Measurements from ENCODE around the gene ITGA11. TPM values are rescaled to one million over a fixed set of nuclear protein-coding genes. Genes with fewer than 3 reads are reported as not detected.

Gene ITGA11
- total and polyA plus RNA-seq, 2 of the 13 experiments (the other 11 are each of a cell fraction or from before 2014, with no cell fraction given) = not detected

DNA sequence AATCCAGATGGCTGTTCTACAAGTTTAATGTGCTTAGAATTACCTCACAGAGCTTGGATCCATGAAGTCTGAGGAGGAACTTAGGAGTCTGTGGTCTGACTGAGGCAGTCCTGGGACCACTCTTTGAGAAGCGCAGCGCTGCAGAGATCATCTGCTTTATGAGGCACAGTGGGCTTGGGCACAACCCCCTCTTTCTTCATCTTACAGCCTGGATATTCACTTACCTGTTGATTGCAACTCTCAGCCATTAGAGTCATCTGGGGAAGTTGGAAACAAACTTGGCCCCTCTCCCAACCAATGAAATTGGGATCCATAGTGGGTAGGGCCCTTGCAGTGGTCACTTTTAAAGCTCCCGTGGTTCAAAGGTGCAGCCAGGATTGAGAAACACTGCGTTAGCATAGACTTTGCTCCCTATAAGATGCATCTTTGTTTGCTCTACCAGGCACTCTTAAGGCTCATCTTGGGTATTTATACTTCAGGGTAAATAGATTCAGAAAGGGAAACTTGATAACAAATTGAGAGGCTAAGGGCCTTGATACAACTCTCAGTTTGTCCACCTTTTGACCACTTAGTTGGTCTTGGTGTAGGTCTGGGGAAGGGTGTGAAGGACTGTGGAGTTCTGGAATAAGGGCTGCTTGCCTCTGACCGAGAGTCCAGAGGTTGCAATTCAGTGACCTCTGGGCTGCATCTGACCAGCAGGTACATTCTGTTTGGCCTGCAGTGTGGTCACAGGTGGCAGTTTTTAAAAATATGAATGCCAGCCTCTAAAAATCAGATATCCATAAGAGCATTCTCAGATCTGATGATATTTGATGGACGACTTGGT is 131.6 kb downstream of the ITGA11 start (continued):
- TF ChIP-seq KAT8 (CRISPR knock-in tag; IDR thresholded peaks at IDR 0.05) (peak; percentile 32; the same call in 1 of the 2 replicates), IRF2 (CRISPR knock-in tag; IDR thresholded peaks at IDR 0.05) (peak; percentile 69; the same call in 1 of the 2 replicates), EHMT2 (IDR thresholded peaks at IDR 0.05; ENCODE audit: borderline replicate concordance, low read depth, low read length) (no peak), HNF4G (IDR thresholded peaks at IDR 0.05; ENCODE audit: borderline replicate concordance, low read depth, low read length) (peak; percentile 92), HNF4G (CRISPR knock-in tag; IDR thresholded peaks at IDR 0.05; ENCODE audit: borderline replicate concordance, low read depth) (0 out of 2 replicates have a peak, but pooled peaks have one; percentile 86), ZNF614 (CRISPR knock-in tag; IDR thresholded peaks at IDR 0.05; ENCODE audit: borderline replicate concordance) (no peak), ZNF607 (CRISPR knock-in tag; IDR thresholded peaks at IDR 0.05; ENCODE audit: borderline replicate concordance) (no peak), ZNF24 (IDR thresholded peaks at IDR 0.05) (no peak), ESRRA (CRISPR knock-in tag; IDR thresholded peaks at IDR 0.05; ENCODE audit: low read depth) (peak; percentile 22; the same call in 1 of the 2 replicates), ZNF879 (CRISPR knock-in tag; IDR thresholded peaks at IDR 0.05) (no peak), ZNF350 (CRISPR knock-in tag; IDR thresholded peaks at IDR 0.05; ENCODE audit: borderline replicate concordance, low read depth) (no peak), PCBP1 (IDR thresholded peaks at IDR 0.05; ENCODE audit: borderline replicate concordance, low read depth, low read length) (no peak), KDM4B (CRISPR knock-in tag; IDR thresholded peaks at IDR 0.05) (no peak)
- TF ChIP-seq, protein P1, sequence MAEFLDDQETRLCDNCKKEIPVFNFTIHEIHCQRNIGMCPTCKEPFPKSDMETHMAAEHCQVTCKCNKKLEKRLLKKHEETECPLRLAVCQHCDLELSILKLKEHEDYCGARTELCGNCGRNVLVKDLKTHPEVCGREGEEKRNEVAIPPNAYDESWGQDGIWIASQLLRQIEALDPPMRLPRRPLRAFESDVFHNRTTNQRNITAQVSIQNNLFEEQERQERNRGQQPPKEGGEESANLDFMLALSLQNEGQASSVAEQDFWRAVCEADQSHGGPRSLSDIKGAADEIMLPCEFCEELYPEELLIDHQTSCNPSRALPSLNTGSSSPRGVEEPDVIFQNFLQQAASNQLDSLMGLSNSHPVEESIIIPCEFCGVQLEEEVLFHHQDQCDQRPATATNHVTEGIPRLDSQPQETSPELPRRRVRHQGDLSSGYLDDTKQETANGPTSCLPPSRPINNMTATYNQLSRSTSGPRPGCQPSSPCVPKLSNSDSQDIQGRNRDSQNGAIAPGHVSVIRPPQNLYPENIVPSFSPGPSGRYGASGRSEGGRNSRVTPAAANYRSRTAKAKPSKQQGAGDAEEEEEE (CRISPR knock-in tag; IDR thresholded peaks at IDR 0.05; ENCODE audit: borderline replicate concordance) = no peak
- TF ChIP-seq, protein P2, sequence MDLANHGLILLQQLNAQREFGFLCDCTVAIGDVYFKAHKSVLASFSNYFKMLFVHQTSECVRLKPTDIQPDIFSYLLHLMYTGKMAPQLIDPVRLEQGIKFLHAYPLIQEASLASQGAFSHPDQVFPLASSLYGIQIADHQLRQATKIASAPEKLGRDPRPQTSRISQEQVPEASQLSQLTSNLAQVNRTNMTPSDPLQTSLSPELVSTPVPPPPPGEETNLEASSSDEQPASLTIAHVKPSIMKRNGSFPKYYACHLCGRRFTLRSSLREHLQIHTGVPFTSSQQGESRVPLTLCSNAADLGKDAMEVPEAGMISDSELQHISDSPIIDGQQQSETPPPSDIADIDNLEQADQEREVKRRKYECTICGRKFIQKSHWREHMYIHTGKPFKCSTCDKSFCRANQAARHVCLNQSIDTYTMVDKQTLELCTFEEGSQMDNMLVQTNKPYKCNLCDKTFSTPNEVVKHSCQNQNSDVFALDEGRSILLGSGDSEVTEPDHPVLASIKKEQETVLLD (CRISPR knock-in tag; IDR thresholded peaks at IDR 0.05; ENCODE audit: low read depth) = no peak
- TF ChIP-seq, protein P3, sequence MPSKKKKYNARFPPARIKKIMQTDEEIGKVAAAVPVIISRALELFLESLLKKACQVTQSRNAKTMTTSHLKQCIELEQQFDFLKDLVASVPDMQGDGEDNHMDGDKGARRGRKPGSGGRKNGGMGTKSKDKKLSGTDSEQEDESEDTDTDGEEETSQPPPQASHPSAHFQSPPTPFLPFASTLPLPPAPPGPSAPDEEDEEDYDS (CRISPR knock-in tag; IDR thresholded peaks at IDR 0.05) = no peak
- TF ChIP-seq, protein P4, sequence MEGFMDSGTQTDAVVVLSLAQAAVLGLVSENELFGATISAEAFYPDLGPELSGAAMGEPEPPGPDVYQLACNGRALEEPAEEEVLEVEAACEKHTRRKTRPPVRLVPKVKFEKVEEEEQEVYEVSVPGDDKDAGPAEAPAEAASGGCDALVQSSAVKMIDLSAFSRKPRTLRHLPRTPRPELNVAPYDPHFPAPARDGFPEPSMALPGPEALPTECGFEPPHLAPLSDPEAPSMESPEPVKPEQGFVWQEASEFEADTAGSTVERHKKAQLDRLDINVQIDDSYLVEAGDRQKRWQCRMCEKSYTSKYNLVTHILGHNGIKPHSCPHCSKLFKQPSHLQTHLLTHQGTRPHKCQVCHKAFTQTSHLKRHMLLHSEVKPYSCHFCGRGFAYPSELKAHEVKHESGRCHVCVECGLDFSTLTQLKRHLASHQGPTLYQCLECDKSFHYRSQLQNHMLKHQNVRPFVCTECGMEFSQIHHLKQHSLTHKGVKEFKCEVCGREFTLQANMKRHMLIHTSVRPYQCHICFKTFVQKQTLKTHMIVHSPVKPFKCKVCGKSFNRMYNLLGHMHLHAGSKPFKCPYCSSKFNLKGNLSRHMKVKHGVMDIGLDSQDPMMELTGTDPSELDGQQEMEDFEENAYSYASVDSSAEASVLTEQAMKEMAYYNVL (CRISPR knock-in tag; IDR thresholded peaks at IDR 0.05; ENCODE audit: borderline replicate concordance) = no peak
- TF ChIP-seq, protein P5, sequence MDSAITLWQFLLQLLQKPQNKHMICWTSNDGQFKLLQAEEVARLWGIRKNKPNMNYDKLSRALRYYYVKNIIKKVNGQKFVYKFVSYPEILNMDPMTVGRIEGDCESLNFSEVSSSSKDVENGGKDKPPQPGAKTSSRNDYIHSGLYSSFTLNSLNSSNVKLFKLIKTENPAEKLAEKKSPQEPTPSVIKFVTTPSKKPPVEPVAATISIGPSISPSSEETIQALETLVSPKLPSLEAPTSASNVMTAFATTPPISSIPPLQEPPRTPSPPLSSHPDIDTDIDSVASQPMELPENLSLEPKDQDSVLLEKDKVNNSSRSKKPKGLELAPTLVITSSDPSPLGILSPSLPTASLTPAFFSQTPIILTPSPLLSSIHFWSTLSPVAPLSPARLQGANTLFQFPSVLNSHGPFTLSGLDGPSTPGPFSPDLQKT (CRISPR knock-in tag; IDR thresholded peaks at IDR 0.05; ENCODE audit: borderline replicate concordance) = no peak
- TF ChIP-seq, protein P6, sequence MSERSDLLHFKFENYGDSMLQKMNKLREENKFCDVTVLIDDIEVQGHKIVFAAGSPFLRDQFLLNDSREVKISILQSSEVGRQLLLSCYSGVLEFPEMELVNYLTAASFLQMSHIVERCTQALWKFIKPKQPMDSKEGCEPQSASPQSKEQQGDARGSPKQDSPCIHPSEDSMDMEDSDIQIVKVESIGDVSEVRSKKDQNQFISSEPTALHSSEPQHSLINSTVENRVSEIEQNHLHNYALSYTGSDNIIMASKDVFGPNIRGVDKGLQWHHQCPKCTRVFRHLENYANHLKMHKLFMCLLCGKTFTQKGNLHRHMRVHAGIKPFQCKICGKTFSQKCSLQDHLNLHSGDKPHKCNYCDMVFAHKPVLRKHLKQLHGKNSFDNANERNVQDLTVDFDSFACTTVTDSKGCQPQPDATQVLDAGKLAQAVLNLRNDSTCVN (CRISPR knock-in tag; IDR thresholded peaks at IDR 0.05; ENCODE audit: borderline replicate concordance) = no peak
